HCT116 (cell line): Measurements from ENCODE around the gene AGAP2. TPM values are rescaled to one million over a fixed set of nuclear protein-coding genes. Genes with fewer than 3 reads are reported as not detected.

Experiments
- ATAC-seq: fragments of 200-7000 bp; cut with Tn5 transposase; 2 replicates; pipeline ENCODE4 v1.9.1; 2020; ENCODE audit warnings: mild to moderate bottlenecking, moderate library complexity
- BruUV-seq: library from RNA; stranded (reverse); fragments of 400-500 nt; replicated peaks from 2 replicates; lab custom pipeline; 2021; lab: Mats Ljungman, UMichigan
- CTCF ChIA-PET: fragments of 300-600 bp; sonication (Branson Sonifier 250); formaldehyde crosslinking; loops from one replicate; lab custom pipeline; 2021; ENCODE audit warnings: antibody characterized with exemption; lab: Charles Lee
- POLR2A ChIA-PET: fragments of 300-600, 350-600 bp; sonication (Branson Sonifier 250); formaldehyde crosslinking; loops from one replicate; lab custom pipeline; 2021; ENCODE audit warnings: antibody characterized with exemption; lab: Charles Lee
- RAD21 ChIA-PET, 2 experiments: fragments of 300-600 bp; sonication (Branson Sonifier 250); formaldehyde crosslinking; loops; one replicate each; lab custom pipeline; 2023; ENCODE audit warnings: low total read pairs in 2 of 2; ENCODE audit not compliant: uncharacterized antibody in 2 of 2, unreplicated experiment in 2 of 2, low non-redundant PET in 1 of 2; lab: Charles Lee
- DNase-seq: peaks from one replicate; pipeline ENCODE4 v3.0.0-alpha.2; 2010; ENCODE audit warnings: low read depth, low spot score
- H2AFZ ChIP-seq: fragments of 200-600 bp; shearing (Covaris generic), sonication (generic); 2 replicates; pipeline ENCODE4 v1.6.1; 2017; ENCODE audit warnings: low read depth, mixed run types, mixed read lengths, antibody characterized with exemption, low read length; ENCODE audit not compliant: poor library complexity, severe bottlenecking
- H3K27ac ChIP-seq: 2 replicates; pipeline ENCODE4 v1.5.1; 2012; ENCODE audit warnings: low read depth, low read length
- H3K27me3 ChIP-seq: fragments of 200-600 bp; sonication (generic); 2 replicates; pipeline ENCODE4 v1.6.1; 2016; ENCODE audit warnings: mixed run types, low read length, mixed read lengths; ENCODE audit not compliant: insufficient read depth
- H3K36me3 ChIP-seq, 2 experiments: fragments of 200-500 bp in 1 of 2; fragments of 200-600 bp in 1 of 2; sonication (Bioruptor generic) in 1 of 2; sonication (generic) in 1 of 2; 2 replicates each; pipeline versions ENCODE4 v1.5.1 to v1.6.1; 2014 to 2016; ENCODE audit warnings: low read length in 2 of 2, inconsistent platforms in 1 of 2, mixed read lengths in 1 of 2, mixed run types in 1 of 2; ENCODE audit not compliant: insufficient read depth in 2 of 2, control insufficient read depth in 1 of 2
- H3K4me1 ChIP-seq, 2 experiments: fragments of 200-600 bp in 1 of 2; sonication (generic) in 1 of 2; 2 replicates each; pipeline versions ENCODE4 v1.5.1 to v1.6.1; 2012 to 2017; ENCODE audit warnings: low read length in 2 of 2, inconsistent platforms in 1 of 2, mild to moderate bottlenecking in 1 of 2, mixed read lengths in 1 of 2, mixed run types in 1 of 2, moderate library complexity in 1 of 2; ENCODE audit not compliant: insufficient read depth in 2 of 2, control insufficient read depth in 1 of 2
- H3K4me2 ChIP-seq: fragments of 200-600 bp; sonication (generic); 2 replicates; pipeline ENCODE4 v1.6.1; 2017; ENCODE audit warnings: mixed run types, low read length, mixed read lengths
- H3K4me3 ChIP-seq, 2 experiments: fragments of 200-600 bp in 1 of 2; sonication (generic) in 1 of 2; replicated peaks in 1 of 2; 2 replicates each; pipeline ENCODE4 v1.5.1; 2011 to 2016; ENCODE audit warnings: low read length in 2 of 2, control low read depth in 1 of 2, low read depth in 1 of 2, mild to moderate bottlenecking in 1 of 2, mixed read lengths in 1 of 2, mixed run types in 1 of 2
- H3K79me2 ChIP-seq: fragments of 200-600 bp; sonication (generic); 2 replicates; pipeline ENCODE4 v1.6.1; 2017; ENCODE audit warnings: mild to moderate bottlenecking, mixed run types, low read length, moderate library complexity, mixed read lengths; ENCODE audit not compliant: insufficient read depth
- H3K9ac ChIP-seq: fragments of 200-600 bp; sonication (generic); 2 replicates; pipeline ENCODE4 v1.6.1; 2016; ENCODE audit warnings: low read length, mixed read lengths
- H3K9me2 ChIP-seq: fragments of 200-600 bp; sonication (generic), shearing (Covaris generic); 2 replicates; pipeline ENCODE4 v1.6.1; 2017; ENCODE audit warnings: mixed run types, mild to moderate bottlenecking, moderate library complexity; ENCODE audit not compliant: insufficient read depth
- H3K9me3 ChIP-seq, 2 experiments: fragments of 200-500 bp in 1 of 2; fragments of 200-600 bp in 1 of 2; sonication (Bioruptor generic) in 1 of 2; sonication (generic) in 1 of 2; 2 replicates each; pipeline ENCODE4 v1.6.1; 2014 to 2017; ENCODE audit warnings: low read length in 2 of 2, mixed read lengths in 2 of 2, inconsistent platforms in 1 of 2, low read depth in 1 of 2, mild to moderate bottlenecking in 1 of 2, mixed run types in 1 of 2, moderate library complexity in 1 of 2; ENCODE audit not compliant: control insufficient read depth in 1 of 2, insufficient read depth in 1 of 2
- H4K20me1 ChIP-seq: fragments of 200-600 bp; sonication (generic), shearing (Covaris generic); 2 replicates; pipeline ENCODE4 v1.6.1; 2017; ENCODE audit warnings: mixed run types, mild to moderate bottlenecking, moderate library complexity; ENCODE audit not compliant: insufficient read depth
- CEBPB ChIP-seq: IDR thresholded peaks from 2 replicates; pipeline ENCODE4 v1.6.1; 2012; ENCODE audit warnings: low read depth
- EGR1 ChIP-seq: IDR thresholded peaks from 2 replicates; pipeline ENCODE4 v1.6.1; 2012; ENCODE audit warnings: low read depth
- POLR2A ChIP-seq: IDR thresholded peaks from 2 replicates; pipeline ENCODE4 v1.7.0; 2011; ENCODE audit warnings: borderline replicate concordance; ENCODE audit not compliant: insufficient read depth, insufficient read length; ENCODE audit errors: extremely low read depth
- POLR2AphosphoS5 ChIP-seq: IDR thresholded peaks from 2 replicates; pipeline ENCODE4 v1.6.1; 2011; ENCODE audit warnings: mild to moderate bottlenecking, low read depth, low read length, moderate library complexity
- RAD21 ChIP-seq: IDR thresholded peaks from 2 replicates; pipeline ENCODE4 v1.6.1; 2012; ENCODE audit warnings: low read depth, mild to moderate bottlenecking
- SRF ChIP-seq: IDR thresholded peaks from 2 replicates; pipeline ENCODE4 v1.6.1; 2012; ENCODE audit warnings: low read depth
- TCF7L2 ChIP-seq: IDR thresholded peaks from 2 replicates; pipeline ENCODE4 v1.7.0; 2011; ENCODE audit warnings: borderline replicate concordance, inconsistent platforms; ENCODE audit not compliant: insufficient read depth, insufficient read length; ENCODE audit errors: extremely low read depth
- intact Hi-C: fragments of 100-400 bp; cut with micrococcal nuclease; formaldehyde crosslinking; loops from 2 replicates; pipeline ENCODE4 v1.10.0; 2022
- total RNA-seq: library from RNA; stranded (reverse); gene quantifications from one replicate; pipeline ENCODE4 v1.2.1, GENCODE V29; 2021; ENCODE audit not compliant: unreplicated experiment
- TF ChIP-seq, protein P1 (sequence below): IDR thresholded peaks from 2 replicates; pipeline ENCODE4 v1.6.1; 2012; ENCODE audit warnings: low read depth
- TF ChIP-seq, protein P2 (sequence below), 3 experiments: fragments of 200-600 bp in 1 of 3; sonication (generic) in 1 of 3; IDR thresholded peaks in 2 of 3; conservative IDR thresholded peaks in 1 of 3; 2 replicates each; pipeline ENCODE4 v1.5.1; 2012 to 2017; ENCODE audit warnings: low read depth in 2 of 3, low read length in 2 of 3, antibody characterized with exemption in 1 of 3, borderline replicate concordance in 1 of 3, control low read depth in 1 of 3, mild to moderate bottlenecking in 1 of 3, mixed read lengths in 1 of 3, mixed run types in 1 of 3, moderate library complexity in 1 of 3; ENCODE audit not compliant: insufficient read depth in 1 of 3
- TF ChIP-seq, protein P3 (sequence below): IDR thresholded peaks from 2 replicates; pipeline ENCODE4 v1.6.1; 2012
- TF ChIP-seq, protein P4 (sequence below): IDR thresholded peaks from 2 replicates; pipeline ENCODE4 v1.6.1; 2011; ENCODE audit warnings: mild to moderate bottlenecking, low read length, moderate library complexity; ENCODE audit not compliant: insufficient replicate concordance; ENCODE audit errors: extremely low read depth

AGAP2 gene
- total RNA-seq, 1 experiment from 2014 or later: 15.8 TPM

DNA sequence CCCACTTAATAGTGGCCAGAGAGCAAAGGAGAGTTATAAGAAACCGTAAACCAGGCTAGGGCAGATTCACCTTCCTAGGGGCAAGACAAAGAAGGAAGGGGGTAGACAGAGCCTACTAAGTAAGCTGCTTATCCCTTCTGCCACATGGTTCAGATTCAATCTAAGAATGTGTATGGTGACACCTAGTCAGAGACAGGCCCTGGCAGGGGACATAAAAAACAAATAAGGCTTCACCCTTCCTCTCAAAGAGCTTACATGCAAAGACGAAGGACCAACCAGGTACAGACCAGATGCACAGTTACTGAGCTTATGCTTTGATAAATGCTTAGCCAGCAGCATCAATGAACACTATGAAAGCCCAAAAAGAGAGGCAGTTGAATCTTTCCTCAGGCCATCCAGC is 23.9 kb upstream of the AGAP2 start:
- Histone ChIP-seq H3K36me3 (peaks cover 0 to 7% of the 10 kb centered on the region in 2 experiments; a peak in 2 of 4 replicates), H3K4me1 (peaks cover 7 to 34% of the 10 kb centered on the region in 2 experiments), H3K79me2 (no peaks in the 10 kb centered on the region), H3K9me2 (no peaks in the 10 kb centered on the region), H3K9me3 (no peaks in the 10 kb centered on the region), H3K9ac (no peak overlapping the region), H3K27me3 (no peaks in the 10 kb centered on the region), H3K4me3 (no peak overlapping the region), H3K4me2 (no peak overlapping the region), H3K27ac (no peak overlapping the region), H4K20me1 (no peaks in the 10 kb centered on the region), H2AFZ (no peak overlapping the region)
- BruUV-seq: no TSS peak
- POLR2A ChIA-PET: no interaction called here
- CTCF ChIA-PET: no interaction called here
- TF ChIP-seq POLR2AphosphoS5 (no peak), EGR1 (no peak), SRF (no peak)
- ATAC-seq (no peak), DNase-seq (no peak)
- intact Hi-C loops: no loop called here
- RAD21 ChIA-PET: no interaction called here

DNA sequence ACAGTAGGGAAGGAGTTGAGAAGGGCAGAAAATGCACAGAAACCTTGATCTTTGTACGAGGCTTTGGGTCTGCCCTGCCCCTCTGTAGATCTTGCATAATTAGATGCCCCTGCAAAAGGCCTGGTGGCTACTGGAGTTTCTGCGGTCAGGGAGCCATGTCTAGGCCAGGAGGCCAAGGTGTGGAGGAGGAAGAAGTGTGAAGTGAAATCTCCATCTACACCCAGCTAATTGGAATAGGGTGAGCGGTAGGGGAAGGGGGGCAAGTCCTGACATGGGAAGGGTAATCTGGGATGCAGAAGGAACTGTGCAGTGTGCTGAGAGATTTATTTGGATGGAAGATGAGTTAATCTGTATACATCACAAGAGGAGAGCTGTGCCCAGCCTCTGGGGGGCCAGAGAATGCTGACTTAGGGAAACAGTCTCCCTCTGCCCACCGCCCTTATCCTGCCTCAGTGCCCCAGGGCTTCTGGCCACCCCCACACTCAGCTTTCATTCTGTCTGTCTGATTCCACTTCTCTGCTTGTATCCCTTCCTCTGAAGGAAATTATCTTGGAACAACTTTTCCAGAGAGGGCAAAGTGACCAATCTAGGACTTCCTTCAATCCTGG is 23.0 kb upstream of the AGAP2 start:
- H3K27me3 ChIP-seq: no peaks in the 10 kb centered on the region
- RAD21 ChIA-PET: no interaction called here
- POLR2A ChIA-PET: no interaction called here
- H3K9me3 ChIP-seq: no peaks in the 10 kb centered on the region
- H3K79me2 ChIP-seq: no peaks in the 10 kb centered on the region
- no peak overlapping the region for H3K27ac ChIP-seq
- H2AFZ ChIP-seq: no peak overlapping the region
- peaks cover 4 to 31% of the 10 kb centered on the region in 2 experiments; a peak in 3 of 4 replicates for H3K4me1 ChIP-seq
- ATAC-seq: no peak
- intact Hi-C loops: no loop called here
- H3K9ac ChIP-seq: no peak overlapping the region
- no peak for DNase-seq
- CTCF ChIA-PET: no interaction called here
- H3K4me3 ChIP-seq: no peak overlapping the region
- BruUV-seq: no TSS peak
- H3K9me2 ChIP-seq: no peaks in the 10 kb centered on the region
- H3K4me2 ChIP-seq: no peak overlapping the region
- H3K36me3 ChIP-seq: peaks cover 0 to 7% of the 10 kb centered on the region in 2 experiments; a peak in 2 of 4 replicates
- H4K20me1 ChIP-seq: no peaks in the 10 kb centered on the region
- TF ChIP-seq EGR1: no peak
- no peak for TF ChIP-seq POLR2A
- TF ChIP-seq, protein P1, sequence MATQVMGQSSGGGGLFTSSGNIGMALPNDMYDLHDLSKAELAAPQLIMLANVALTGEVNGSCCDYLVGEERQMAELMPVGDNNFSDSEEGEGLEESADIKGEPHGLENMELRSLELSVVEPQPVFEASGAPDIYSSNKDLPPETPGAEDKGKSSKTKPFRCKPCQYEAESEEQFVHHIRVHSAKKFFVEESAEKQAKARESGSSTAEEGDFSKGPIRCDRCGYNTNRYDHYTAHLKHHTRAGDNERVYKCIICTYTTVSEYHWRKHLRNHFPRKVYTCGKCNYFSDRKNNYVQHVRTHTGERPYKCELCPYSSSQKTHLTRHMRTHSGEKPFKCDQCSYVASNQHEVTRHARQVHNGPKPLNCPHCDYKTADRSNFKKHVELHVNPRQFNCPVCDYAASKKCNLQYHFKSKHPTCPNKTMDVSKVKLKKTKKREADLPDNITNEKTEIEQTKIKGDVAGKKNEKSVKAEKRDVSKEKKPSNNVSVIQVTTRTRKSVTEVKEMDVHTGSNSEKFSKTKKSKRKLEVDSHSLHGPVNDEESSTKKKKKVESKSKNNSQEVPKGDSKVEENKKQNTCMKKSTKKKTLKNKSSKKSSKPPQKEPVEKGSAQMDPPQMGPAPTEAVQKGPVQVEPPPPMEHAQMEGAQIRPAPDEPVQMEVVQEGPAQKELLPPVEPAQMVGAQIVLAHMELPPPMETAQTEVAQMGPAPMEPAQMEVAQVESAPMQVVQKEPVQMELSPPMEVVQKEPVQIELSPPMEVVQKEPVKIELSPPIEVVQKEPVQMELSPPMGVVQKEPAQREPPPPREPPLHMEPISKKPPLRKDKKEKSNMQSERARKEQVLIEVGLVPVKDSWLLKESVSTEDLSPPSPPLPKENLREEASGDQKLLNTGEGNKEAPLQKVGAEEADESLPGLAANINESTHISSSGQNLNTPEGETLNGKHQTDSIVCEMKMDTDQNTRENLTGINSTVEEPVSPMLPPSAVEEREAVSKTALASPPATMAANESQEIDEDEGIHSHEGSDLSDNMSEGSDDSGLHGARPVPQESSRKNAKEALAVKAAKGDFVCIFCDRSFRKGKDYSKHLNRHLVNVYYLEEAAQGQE: no peak
- TF ChIP-seq, protein P2, sequence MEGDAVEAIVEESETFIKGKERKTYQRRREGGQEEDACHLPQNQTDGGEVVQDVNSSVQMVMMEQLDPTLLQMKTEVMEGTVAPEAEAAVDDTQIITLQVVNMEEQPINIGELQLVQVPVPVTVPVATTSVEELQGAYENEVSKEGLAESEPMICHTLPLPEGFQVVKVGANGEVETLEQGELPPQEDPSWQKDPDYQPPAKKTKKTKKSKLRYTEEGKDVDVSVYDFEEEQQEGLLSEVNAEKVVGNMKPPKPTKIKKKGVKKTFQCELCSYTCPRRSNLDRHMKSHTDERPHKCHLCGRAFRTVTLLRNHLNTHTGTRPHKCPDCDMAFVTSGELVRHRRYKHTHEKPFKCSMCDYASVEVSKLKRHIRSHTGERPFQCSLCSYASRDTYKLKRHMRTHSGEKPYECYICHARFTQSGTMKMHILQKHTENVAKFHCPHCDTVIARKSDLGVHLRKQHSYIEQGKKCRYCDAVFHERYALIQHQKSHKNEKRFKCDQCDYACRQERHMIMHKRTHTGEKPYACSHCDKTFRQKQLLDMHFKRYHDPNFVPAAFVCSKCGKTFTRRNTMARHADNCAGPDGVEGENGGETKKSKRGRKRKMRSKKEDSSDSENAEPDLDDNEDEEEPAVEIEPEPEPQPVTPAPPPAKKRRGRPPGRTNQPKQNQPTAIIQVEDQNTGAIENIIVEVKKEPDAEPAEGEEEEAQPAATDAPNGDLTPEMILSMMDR (IDR thresholded peaks at IDR 0.05 in 2 of 3, conservative IDR thresholded peaks at IDR 0.05 in 1 of 3; ENCODE audit: borderline replicate concordance in 1 of 3, insufficient read depth in 1 of 3, low read depth in 2 of 3, low read length in 2 of 3): no peak
- TF ChIP-seq CEBPB: no peak
- TF ChIP-seq RAD21: no peak
- TF ChIP-seq, protein P3, sequence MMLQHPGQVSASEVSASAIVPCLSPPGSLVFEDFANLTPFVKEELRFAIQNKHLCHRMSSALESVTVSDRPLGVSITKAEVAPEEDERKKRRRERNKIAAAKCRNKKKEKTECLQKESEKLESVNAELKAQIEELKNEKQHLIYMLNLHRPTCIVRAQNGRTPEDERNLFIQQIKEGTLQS: no peak
- no peak for TF ChIP-seq POLR2AphosphoS5
- TF ChIP-seq TCF7L2: no peak
- TF ChIP-seq, protein P4, sequence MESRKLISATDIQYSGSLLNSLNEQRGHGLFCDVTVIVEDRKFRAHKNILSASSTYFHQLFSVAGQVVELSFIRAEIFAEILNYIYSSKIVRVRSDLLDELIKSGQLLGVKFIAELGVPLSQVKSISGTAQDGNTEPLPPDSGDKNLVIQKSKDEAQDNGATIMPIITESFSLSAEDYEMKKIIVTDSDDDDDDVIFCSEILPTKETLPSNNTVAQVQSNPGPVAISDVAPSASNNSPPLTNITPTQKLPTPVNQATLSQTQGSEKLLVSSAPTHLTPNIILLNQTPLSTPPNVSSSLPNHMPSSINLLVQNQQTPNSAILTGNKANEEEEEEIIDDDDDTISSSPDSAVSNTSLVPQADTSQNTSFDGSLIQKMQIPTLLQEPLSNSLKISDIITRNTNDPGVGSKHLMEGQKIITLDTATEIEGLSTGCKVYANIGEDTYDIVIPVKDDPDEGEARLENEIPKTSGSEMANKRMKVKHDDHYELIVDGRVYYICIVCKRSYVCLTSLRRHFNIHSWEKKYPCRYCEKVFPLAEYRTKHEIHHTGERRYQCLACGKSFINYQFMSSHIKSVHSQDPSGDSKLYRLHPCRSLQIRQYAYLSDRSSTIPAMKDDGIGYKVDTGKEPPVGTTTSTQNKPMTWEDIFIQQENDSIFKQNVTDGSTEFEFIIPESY: no peak
